Fibroblast of villous mesenchyme (primary cell): Measurements from ENCODE around the gene RNF183. TPM values are rescaled to one million over a fixed set of nuclear protein-coding genes. Genes with fewer than 3 reads are reported as not detected.
A peak's percentile ranks its signal among the peaks of the same experiment; 100 is the strongest.

Experiments used
- DNase-seq: peaks from one replicate; pipeline ENCODE4 v3.0.0-alpha.2; 2010; ENCODE audit warnings: low read depth
- H3K4me3 ChIP-seq: 2 replicates; pipeline ENCODE4 v1.5.1; 2011; ENCODE audit warnings: low read depth, mild to moderate bottlenecking, low read length
- total RNA-seq: library from RNA; depleted of rRNA; stranded (reverse); fragments of >200 nt; gene quantifications from 2 replicates; pipeline ENCODE4 v1.2.3, GENCODE V29; 2012
- TF ChIP-seq, protein P1 (sequence below): IDR thresholded peaks from 2 replicates; pipeline ENCODE4 v1.5.1; 2012; ENCODE audit warnings: low read depth, mild to moderate bottlenecking, low read length; ENCODE audit not compliant: insufficient read depth

The RNF183 gene
- total RNA-seq, 1 donor: not detected

DNA sequence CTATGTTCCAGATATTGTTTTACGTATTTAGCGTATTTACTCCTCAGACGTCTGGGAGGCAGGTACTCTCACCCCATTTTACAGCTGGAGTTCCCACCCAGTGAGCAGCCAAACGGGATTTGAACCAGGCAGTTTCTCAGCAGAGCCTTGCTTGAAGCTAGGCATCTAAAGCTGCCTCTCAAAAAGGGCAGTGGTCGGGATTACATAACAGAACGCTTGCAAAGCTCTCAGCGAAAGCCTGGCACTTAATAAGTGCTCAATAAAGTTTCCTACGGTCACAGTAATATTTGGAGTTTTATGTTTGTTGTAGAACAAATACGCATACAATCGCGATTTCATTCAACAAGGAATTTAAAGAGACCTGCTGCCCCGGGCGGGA, 45.9 kb upstream of the RNF183 start:
- TF ChIP-seq, protein P1, sequence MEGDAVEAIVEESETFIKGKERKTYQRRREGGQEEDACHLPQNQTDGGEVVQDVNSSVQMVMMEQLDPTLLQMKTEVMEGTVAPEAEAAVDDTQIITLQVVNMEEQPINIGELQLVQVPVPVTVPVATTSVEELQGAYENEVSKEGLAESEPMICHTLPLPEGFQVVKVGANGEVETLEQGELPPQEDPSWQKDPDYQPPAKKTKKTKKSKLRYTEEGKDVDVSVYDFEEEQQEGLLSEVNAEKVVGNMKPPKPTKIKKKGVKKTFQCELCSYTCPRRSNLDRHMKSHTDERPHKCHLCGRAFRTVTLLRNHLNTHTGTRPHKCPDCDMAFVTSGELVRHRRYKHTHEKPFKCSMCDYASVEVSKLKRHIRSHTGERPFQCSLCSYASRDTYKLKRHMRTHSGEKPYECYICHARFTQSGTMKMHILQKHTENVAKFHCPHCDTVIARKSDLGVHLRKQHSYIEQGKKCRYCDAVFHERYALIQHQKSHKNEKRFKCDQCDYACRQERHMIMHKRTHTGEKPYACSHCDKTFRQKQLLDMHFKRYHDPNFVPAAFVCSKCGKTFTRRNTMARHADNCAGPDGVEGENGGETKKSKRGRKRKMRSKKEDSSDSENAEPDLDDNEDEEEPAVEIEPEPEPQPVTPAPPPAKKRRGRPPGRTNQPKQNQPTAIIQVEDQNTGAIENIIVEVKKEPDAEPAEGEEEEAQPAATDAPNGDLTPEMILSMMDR: no peak
- no peak overlapping the region for H3K4me3 ChIP-seq
- no peak for DNase-seq

DNA sequence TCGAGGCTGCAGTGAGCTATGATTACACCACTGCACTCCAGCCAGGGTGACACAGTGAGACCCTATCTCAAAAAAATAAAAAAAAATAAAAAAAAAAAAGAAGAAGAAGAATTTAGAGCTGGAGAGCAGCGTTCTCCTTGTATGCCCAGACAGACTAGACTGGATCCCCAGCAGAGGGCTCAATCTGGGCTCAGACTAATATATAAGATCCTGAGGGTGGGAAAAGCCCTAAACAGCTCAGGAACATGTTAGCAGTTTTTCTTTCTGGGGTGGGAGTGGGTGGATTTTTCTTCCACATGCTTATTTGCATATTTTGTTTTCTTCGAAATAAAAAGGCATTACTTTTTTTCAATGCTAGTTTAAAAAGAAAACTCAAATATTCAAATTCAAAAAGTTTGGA, 45.3 kb upstream of the RNF183 start:
- TF ChIP-seq, protein P1: no peak
- no peak overlapping the region for H3K4me3 ChIP-seq
- DNase-seq: no peak

DNA sequence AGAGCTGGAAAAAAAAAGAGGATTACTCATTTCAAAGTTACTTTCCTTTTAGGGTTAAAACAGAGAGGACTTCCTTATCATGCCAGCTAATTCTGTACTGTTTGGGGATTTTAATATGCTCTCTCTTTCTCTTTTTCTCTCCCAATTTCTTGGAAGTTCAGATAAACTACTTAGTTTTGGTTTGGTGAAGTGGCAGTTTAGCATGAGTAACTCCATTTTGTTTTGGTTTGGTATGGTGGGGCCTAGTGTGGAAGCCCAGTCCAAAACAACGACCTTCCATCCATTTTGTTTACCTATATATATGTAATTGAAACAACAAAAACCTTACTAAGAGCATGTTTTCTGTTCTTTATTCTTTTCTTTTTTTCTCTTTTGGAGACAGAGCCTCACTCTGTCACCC, 42.5 kb upstream of the RNF183 start:
- no peak overlapping the region for H3K4me3 ChIP-seq
- TF ChIP-seq, protein P1: no peak
- no peak for DNase-seq

DNA sequence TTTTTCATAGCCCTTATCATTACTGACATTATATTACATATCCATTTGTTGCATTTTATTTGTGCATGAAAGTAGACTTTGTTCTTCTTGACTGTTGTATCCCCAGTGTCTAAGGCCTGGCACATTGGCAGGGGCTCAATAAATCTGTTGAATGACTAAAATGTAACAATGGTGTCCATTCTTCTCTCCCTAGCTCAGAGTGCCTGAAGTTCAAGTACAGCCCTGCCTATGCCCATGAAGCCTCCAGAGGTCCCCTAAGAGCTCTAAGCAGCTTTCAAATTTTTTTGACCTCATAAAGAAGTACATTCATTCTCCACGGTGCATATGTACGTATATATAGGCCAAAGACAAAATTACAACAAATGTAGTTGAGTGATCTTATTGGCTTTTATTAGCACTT, 42.0 kb upstream of the RNF183 start:
- TF ChIP-seq, protein P1: no peak
- DNase-seq: no peak

DNA sequence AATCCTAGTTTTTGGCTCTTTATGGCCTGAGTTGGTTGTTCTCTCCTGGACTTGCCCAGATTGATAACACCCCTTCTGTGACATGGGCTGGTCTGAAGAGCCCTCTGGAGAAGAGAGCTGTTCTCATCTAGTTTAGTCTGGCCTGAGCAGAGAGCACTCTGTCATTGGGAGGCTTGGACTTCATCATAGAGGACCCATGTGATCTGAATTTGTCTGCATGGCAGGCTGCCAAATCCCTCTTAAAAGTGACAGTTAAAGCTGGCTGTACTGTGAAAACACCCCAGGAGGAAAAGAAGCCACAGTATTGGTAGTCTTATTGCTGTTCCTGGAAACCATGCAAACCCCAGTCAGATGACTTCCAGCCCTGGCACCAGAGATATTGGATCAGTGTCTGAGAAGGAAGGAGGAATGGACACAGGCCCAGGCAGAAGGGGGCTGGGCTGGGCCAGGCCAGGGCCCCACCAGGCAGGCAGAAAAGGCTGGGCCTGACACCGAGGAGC, 40.6 kb upstream of the RNF183 start:
- no peak overlapping the region for H3K4me3 ChIP-seq
- TF ChIP-seq, protein P1: no peak
- DNase-seq: peak; percentile 79

More for the DNA sequence above, 42.0 kb upstream of the RNF183 start:
- no peak overlapping the region for H3K4me3 ChIP-seq

DNA sequence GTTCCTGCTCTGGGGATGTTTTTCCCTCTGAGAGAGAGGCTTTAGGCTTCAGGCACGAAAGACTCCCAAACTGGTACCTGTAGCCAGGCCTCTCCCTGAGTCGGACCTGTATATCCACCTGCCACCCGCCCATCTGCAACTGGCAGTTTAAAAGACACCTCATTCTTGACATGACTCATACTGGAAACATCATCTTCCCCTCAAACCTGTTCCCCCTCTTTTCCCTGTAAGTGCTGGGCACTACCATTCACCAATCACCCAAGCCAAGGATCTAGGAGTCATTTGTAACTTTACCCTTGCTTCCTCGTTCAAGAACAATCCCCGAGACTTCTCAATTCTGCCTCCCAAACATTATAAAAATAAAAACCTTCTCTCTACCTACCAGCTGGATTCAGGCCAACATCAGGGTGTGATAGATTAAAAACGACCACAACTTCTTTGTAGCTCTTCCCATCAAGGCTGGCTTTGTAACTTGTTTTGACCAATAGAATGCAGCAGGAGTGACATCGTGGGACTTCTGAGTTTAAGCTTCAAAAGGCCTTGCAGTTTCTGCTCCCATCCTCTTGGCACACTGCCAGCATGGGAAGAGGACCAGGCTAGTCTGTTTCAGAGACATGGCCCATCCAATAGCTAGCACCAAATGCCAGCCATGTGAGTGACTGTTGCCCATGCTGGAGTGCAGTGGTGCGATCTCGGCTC, 38.7 kb upstream of the RNF183 start:
- TF ChIP-seq, protein P1: no peak
- H3K4me3 ChIP-seq: no peak overlapping the region
- DNase-seq: no peak
